ENCODE data around the gene HLA-B.

Gene HLA-B

DNA sequence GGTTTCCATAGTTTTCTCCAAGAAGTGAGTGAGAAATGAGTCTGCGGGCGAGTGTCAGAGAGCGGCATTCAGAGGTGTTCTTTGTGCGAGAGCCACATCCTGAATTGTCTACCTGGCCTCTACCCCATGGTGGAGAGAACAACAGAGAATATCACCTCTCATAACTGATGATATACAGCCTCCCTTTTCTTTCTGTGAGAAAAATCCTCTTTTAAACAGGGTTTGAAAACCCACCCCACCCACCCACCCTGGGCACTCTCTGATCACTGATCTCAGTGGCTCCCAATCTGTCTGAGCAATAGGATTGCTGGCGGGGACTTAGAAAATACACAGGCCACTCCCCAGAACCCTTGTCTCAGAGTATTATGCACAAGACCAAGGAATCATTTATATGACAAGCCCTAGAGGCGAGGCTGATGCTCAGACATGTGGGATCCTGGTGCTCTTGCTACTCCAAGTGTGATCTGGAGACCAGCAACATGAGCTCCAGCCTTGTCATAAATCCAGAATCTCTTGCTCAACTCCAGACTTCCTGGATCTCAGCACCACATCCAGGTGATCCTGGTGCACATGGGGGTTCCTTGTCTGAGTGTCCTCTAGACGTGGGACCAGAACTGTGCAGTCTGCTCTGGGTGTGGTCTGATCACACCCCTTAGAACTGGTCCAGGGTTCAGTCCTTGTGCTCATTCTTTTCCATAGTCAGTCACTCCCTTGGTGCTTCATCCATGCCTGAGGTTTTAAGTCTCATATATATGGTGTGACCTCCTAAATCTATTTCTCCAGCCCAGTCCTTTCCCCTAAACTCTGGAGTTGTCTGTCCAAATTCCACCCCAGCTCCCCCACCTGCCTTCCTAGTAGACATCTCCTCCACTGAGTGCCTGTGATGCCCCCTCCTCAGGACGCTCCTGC is 5.3 kb downstream of the HLA-B start:
- no peak for DNase-seq

DNA sequence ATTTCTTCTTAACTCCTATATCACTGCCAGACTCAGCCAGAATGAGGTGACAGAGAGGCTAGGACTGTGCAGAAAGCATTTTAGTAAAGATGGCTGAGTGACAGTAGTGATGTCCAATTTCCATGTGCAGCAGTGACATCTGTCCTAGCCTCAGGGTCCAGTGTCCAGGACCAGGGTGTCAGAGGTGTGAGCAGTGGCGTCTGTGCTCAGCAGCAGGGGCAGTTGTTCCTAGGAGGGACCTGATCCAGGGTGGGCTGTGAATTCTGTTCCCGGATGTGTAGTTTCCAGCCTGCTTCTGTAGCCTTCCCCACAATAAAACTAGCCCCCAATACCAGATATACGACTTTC is 6.0 kb downstream of the HLA-B start:
- DNase-seq: no peak

DNA sequence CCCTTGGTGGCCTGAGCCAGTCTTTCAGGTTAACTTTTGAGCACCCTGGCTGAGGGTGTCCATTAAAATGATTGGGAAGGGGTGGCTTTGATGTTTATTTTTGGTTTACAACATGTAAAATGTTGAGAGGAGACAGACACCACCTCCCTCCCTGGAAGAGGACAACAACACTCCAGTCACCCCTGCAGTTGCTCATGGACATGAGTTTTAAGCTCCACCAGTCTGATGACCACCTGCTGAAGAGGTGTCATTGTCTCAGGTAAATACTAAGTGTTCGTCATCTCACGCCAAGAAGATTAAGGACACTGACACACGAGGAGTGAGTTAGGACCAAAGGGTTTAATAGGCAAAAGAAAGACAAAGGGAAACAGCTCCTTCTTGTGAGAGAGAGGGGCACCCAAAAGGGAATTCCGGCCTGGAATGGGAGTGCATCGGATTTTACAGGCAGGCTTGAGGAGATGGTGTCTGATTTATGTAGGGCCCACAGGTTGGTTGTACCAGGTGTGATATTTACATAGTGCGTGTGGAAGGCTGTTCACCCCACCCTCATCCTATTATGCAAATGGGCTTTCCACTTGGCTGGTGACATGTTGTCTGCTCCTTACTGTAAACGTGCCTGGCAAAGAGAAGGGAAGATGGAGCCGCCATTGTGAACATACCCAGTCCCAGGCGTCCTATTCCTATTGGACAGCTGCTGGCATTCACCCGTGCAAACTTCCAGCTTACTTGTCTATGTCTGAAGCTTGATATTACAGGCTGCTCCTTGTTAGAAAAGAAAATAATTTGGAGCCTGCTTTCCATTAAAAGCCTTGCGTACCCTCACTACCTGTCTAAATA is 6.6 kb downstream of the HLA-B start:
- no peak for DNase-seq

DNA sequence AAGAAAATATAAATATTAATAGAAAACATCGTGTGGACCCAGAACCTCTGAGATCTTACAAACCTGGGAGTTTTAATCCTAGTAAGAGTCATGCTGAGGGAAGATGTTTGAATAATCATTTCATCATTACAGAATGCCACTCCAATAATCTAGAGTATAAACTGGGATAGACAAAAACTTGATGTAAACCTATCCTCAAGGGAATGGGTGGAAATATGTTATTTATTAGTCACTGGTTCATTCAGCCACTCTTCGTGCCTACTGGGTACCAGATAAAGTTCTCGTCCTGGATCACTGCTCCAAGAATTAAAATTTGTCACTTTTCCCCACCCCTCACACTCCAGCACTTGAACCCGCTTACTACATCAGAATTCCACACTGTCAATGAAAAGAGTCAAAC is 7.7 kb downstream of the HLA-B start:
- no peak for DNase-seq

DNA sequence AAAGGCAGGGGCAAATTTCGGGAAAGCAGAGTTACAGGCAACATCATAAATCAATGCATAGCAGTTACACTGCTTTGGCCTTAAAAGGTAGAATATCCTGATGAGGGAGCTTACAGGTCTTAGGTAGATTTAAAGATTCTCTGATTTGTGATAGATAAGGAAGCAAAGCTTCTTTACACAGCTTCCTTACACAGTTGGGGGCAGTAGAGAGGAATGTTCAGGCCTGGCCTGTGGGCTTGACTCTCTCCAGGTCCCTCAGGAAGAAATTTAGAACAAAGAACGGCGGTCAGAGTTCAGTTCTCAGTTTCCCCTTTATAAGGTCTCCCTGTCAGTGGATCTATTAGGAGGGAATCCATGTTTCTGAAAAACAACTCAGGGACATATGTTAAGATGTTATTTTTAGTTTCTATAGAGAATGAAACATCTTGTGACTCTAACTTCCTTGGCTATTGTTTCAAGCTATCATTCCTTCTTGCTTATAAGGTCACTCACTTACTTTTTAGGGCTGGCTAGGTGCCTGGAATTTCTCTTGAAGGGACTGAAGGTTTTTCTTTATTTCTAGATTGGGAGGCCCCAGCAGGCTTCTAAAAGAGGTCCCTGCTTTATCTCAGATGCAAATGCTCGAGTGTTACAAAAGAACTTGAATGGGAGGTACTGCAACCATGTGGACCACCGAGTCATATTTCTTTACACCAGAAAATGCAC is 11.8 kb downstream of the HLA-B start:
- DNase-seq: no peak

DNA sequence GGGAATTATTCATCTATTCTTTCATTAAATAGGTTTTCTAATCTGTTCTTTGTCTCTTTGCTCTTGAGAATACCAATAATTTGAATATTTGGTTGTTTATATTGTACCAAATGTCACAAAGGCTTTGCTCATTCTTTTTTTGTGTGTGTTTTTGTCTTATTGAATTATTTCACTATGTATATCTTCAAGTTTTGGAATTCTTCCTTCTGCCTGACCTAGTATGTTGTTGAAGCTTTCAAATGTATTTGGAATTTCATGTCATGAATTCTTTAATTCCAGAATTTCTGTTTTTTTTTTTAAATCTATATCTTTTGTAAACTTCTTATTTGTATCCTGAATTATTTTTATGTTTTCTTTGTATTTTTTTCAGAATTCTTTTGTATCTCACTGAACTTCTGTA is 16.8 kb downstream of the HLA-B start:
- DNase-seq: no peak

DNA sequence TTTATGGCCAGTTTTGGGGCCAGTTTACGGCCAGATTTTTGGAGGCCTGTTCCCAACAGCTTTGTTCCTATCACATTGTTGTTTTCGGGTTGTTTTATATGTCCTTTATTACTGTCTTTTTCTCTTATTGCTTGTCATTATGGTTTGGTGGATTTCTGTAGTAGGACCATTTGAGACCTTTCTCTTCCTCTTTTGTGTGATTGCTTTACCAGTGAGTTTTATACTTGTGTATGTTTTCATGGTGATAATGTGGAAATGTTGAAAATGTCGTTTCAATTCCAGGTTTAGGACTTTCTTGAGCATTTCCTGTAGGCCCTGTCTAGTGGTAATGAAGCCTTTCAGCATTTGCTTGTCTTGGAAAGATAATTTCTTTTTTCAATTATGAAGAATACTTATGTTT is 17.8 kb downstream of the HLA-B start:
- DNase-seq: no peak

DNA sequence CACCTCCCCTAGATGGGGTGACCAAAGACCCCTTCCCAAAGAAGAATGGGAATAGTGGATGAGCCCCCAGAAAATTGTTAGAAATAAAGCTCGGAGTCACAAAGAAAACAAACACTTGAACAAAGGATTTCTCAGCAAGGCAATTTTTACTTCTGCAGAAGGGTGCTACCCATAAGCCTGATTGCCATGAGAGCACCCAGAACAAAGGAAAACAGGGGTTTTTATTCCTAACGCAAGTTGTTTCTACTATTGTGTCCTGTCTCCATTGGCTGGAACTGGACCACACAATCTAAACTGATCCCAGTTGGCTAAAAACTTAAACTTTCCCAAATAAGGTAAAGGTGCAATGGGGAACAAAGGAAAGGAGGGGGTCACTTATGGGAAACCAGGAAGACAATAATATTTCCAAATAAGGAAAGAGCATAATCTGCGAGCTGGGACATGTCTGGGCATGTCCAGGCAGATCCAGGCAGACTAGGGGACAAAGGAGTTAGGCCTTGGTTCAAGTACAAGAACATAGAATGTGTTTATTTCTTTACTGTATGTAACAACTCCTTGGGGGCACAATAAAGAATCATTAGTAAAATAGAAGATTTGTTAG is 20.0 kb downstream of the HLA-B start:
- DNase-seq: no peak

DNA sequence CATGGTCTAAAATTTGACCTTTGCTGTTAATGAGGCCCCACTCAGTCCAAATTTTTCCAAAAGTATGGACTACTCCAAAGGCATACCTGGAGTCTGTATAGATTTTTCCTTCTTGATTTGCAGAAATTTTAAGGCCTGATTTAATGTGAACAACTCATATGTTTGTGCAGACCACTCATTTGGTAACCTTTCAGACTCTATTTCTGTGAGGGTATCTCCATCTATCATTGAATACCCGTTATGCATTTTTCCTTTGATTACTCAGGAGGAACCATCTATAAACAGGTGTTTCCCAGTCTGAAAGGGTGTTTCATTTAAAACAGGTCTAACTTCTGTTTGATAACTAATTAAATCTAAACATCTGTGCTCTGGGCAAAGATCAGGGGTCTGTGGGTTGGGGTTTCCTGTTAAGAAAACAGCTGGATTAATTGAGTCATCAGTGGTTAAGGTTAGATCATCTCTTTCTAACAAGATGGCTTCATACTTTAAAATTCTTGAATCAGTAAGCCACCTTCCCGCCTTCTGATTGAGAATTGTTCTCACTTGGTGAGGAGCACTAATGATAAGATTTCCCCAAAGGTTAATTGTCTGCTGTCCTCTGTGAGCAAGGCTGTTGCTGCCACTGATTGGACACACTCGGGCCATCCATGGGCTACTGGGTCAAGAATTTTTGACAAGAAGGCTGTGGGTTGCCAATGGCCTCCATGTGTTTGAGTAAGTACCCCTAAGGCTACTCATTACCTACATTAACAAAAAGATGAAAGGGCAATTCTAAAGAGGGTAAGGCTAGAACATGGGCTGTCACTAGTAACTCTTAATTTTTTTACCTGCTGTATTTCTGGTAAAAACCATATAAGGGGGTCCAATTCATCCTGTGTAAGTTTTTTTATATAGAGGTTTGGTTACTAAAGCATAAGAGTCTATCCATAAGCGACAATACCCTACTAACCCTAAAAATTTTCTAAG is 24.1 kb downstream of the HLA-B start:
- DNase-seq: no peak

DNA sequence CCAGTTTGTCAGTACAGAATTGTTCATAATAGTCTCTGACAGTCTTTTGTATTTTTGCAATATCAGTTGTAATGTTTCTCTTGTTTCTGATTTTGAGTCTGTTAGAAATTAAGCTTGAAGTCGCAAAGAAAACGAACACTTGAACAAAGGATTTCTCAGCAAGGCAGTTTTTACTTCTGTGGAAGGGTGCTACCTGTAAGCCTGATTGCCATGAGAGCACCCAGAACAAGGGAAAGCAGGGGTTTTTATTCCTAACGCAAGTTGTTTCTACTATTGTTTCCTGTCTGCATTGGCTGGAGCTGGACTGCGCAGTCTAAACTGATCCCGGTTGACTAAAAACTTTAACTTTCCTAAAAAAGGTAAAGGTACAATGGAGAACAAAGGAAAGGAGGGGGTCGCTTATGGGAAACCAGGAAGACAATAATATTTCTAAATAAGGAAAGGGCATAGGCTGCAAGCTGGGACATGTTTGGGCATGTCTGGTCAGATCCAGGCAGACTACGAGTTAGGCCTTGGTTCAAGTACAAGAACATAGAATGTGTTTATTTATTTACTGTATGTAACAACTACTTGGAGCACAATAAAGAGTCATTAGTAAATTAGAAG is 28.5 kb downstream of the HLA-B start:
- DNase-seq: no peak

DNA sequence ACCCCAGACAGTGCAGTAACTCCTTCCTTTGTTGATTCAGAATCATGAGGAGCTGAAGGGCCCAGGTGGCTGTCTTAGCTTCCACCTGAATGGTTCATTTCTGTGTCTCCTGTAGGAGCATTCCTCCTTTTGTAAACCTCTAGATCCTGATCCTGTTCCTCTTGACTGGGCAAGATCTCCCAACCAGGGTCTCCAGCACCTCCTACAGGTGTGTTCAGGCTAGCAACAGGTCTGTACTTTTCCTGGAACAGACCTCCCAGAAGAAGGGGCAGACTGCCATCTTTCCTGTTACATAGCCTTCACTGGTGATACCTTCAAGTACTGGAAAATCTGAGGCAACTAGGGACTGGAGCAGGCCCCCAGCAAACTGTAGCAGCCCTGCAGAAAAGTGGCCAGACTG is 35.2 kb downstream of the HLA-B start:
- DNase-seq: no peak

DNA sequence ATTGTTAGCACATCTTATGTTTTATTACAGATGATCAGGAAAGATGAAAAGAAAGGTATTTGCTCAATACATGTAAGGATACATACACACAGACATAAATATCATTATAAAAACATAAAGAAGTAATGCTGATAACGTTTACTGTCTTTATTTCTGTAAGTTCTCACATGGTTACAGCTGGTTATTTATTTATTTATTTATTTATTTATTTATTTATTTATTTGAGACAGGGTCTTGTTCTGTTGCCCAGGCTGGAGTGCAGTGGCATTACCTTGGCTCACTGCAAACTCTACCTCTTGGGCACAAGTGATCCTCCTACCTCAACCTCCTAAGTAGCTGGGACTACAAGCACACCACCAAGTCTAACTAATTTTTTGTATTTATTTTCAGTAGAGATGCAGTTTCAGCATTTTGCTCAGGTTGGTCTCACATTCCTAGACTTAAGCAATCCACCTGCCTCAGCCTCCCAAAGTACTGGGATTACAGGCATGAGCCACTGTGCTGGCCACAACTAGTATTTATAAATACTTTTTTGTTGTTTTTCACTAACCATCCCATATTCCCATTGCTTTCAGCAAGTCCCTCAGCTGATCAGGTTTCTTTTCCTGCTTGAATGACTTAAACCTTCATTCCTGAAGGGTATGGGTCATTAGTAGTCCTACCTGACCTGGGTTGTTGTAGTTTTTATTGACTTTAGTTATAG is 35.8 kb downstream of the HLA-B start:
- no peak for DNase-seq

DNA sequence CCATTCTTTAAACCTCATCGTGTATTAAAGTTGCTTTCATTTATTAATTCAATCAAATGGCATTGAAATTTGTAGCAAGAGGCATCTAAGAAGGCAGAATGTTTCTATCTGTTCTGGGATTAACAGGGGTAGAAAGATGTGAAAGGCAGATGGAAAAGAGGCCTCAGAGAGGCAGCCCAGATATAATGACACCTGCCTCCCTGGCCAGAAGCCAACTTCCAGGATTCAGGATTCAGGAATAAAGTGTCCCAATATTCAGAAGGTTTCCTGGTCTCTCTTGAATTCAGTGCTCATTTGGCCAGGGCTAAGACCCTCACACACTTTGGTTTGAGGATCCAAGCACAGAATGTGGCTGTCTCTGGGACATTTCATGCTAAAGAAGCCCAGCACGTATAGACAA is 39.9 kb downstream of the HLA-B start:
- no peak for DNase-seq

DNA sequence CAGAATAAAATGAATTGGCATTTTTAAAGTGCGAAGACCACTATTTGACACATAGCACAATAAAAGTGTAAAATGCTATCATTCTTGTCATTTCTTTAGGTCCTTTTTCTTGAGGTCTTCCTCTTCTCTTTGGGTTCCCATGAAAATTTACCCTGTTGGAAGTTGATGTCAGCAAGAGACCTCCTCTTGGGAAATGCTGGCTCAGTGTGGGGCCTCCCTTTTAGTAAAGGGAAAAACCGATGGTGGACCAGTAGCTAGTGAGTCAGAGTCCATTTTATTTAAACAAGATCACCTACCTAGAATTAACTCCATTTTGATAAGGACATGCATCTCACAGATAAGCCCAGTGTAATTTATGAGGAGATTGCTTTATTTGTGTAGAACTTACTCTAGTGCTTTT is 47.3 kb downstream of the HLA-B start:
- no peak for DNase-seq

DNA sequence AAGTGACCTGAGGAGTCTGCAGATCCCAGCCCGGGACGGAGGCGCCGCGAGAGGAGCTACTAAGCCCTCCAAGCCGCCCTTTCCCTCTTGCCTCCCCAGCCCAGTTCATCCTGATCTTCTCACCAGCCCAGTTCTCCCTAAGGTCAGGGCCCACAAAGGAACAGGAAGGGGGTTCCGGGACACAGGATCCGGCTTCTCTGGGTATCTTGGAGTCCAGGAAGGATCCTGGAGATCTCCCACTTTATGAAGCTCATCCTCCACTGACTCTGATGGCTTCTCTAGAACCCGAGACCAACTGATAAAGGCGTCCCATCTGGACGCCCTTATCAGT is 48.2 kb downstream of the HLA-B start:
- no peak for DNase-seq

DNA sequence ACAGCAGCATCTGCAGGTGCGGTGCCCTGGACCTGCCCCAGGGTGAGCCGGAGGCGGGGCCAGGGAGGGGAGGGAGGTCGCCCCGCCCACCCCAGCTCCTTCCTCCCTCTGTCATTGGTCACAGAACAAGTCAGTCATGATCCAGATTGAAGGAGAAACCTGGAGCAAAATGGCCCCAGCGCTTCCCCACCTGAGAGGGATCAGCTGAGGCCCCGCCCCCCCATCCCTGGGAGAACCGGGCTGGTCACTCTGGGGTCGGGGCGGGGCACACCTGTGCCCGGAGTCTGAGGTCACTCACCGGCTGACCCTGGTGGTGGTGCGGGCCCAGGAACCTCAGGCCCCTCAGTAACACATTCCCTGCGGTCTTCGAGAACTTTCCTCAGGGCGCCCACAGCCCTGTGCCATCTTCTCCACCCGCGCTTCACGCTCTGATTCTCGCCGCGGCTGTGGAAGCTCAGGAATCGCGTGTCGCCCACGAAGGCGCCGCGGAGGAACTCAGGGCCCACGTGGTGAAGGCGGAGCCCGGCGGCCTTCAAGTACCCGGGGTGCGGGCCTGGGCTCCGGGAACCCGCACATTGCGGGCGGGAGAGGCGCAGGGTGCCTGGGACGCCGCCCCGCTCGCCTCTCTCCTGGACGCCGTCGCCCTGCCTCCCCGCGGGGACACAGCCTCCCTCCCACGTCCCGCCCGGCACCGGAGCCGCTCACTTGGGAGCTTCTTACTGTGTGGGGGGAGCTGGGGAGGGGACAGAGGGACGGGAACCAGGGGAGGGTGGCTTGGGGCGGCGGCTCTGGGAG is 48.7 kb downstream of the HLA-B start:
- no peak for DNase-seq

DNA sequence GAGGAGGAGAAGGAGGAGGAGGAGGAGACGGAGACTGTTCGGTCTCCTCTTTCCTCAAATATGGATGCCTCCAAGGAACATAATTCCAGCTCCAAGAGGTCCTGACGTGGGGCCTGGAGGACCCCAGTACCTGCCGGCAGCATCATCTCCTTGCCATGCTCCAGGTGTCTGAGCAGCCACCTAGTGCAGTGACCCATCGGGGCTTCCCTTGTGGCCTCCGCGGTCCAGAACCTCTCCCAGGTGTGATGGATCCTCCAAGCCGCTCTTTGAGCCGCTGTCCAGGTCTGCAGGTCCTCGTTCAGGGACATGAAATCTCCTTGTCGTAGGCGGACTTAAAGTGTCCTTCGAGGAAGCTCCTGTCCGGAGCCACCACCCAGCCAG is 49.3 kb downstream of the HLA-B start:
- no peak for DNase-seq

DNA sequence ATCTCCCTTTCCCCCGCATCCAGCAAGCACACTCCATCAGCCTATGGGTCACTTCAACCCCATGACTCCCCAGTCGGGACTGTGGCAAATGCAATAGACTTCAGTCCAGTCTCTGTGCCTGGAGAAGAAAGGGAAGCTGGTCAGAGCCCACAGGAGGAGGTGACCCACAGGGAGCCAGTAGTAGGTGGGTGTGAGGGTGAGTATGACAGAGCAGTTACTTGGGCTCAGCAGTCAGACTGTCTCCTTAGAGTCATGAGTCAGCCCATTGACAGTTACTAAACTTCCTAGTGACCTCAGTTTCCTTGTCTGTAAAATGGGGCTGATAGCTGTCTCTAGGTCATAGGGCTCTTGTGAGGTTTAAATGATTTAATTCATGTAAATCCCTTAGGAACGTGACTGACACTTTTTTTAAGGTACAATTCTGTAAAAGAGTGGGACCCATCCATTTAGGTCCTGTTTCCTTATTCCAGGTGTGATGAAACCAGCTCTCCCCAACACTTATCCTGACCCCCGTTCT is 51.2 kb downstream of the HLA-B start:
- DNase-seq: no peak

DNA sequence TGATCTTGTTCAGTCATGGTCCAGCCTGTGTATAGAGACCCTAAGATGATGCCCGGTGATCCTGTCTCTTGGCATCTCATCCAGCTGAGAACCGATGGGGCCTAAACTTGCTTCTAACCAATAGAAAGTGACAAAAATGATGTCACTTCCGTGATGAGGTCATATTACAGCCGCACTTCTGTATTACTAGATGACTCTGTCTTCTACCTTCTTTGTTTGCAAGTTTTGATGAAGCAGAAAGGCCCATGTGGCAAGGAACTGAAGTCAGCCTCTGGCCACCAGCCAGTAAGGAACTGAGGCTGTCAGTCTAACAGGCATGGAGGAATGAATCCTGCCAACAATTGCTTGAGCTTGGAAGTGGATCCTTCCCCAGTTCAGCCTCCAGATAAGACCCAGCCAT is 52.3 kb downstream of the HLA-B start:
- no peak for DNase-seq

Data from NCI-H1436 (cell line).